Tongue (tissue), 2 donors: ENCODE results near the gene AOAH. TPM values are rescaled to one million over a fixed set of nuclear protein-coding genes. Genes with fewer than 3 reads are reported as not detected.

Experiments used
- DNase-seq: peaks from one replicate; pipeline ENCODE4 v3.0.0-alpha.2; 2015
- total RNA-seq: library from RNA; depleted of rRNA; stranded (reverse); fragments of >200 nt; gene quantifications from one replicate; pipeline ENCODE4 v1.2.3, GENCODE V29; 2014

Gene AOAH
- total RNA-seq, 1 donor from 2014 or later: 3.4 TPM

DNA sequence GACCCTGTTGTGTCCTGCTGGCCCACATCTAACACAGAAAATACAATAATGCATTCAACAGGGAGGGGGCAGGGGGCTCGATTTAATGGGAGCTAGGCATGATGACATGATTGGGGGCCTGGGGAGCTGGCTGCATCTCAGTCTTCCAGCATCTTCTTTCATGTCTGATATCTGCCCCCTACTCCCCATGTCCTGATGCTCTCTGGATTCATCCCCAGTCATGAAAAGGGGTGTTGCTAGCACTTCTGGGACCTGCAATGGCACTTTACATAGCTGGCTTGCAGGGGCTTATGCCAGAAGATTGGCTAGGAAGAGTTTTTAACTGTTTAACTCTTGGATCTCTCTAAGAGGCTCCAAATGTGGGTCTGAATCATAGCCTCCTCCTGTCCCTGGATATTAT, 94.9 kb downstream of the AOAH start:
- no peak for DNase-seq

DNA sequence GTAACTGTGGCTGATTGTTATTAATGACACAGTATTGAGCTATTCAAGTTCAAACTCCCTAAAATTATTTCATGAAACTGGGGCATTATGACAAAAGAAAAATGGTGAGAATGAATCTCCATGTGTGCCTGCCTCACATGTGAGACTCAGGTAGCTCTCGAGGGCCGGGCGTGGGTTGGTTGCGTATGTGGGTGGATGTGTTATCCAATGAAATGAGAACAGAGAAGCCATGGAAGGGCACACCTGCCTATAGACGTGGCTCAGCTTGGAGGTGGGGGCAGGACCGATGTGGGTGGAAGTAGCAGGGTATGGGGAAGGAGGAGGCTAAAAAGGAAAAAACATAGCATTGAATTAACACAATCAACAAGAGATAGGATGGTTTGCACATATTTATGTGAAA, 96.5 kb downstream of the AOAH start:
- no peak for DNase-seq

DNA sequence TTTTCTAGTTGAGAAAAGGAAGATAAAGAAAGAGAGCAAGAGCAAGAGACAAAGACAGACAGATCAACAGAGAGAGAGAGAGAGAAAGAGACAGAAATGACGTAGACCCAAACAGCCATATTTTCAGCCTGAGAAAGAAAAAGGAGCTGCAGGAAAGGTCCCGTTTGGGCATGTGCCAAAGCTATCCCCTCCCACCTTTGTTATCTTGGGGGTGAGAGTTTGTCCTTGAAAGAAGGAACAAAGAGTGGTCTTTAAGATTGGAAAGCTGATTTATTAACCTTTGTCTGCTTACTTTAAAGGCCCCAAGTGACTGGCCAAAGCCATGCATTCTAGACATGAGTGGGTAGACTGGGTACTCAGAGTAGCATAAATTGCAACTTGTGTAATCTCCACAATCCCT, 98.2 kb downstream of the AOAH start:
- no peak for DNase-seq

DNA sequence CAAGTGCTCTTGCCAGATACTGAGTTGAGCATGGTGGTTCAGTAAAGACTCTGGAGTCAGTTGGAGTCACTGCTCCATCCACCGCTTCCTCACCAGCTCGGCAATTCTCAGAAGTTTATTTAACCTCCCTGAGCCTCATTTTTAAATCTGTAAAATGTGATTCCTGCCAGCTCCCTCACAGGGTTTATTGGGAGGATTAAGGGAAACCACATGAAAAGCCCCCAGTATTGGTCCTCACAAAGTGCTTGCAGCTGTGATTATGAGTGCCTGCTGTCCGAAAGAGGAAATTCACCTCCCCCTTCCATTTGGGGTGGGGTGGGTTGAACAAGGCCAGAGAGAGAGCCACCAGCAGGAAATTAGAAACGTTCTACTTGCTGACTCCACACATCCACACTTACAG, 99.0 kb downstream of the AOAH start:
- peak; percentile 47 for DNase-seq

DNA sequence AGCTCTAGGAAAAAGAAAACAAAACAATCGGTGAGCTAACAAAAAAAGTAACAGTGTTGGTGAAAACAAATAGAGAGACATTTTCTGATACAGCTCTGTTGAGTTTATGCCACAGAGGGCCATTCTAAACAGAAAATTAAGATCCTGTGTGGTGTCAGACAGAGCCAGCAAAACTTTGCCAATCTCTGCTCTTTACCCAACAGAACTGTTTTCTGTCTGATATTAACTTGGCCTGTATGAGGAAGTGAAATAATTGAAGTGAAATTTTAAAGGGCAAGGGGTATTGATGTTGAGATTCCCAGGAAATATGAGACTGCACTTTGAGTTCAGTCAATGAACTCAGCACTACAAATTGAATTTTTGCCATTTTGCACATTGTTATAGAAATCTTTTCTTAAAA, 101.0 kb downstream of the AOAH start:
- no peak for DNase-seq

DNA sequence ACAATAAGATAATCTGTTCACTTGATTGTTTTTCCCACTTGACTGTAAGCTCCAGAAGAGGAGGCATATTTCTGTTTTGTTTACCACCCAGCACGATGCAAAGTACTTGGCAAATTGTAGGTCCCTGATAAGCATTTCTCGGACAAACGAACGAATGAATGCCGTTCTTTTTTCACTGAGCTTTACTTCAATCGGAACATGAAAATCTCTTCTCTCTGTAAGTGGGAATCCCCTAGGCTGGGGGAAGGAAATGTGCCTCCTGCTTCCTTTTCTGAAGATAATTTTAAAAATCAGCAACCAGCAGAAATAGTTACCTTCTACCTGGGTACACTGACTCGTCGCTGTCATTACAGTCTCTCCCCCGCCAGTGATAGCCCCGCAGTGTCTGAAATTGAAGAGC, 102.9 kb downstream of the AOAH start:
- DNase-seq: no peak

DNA sequence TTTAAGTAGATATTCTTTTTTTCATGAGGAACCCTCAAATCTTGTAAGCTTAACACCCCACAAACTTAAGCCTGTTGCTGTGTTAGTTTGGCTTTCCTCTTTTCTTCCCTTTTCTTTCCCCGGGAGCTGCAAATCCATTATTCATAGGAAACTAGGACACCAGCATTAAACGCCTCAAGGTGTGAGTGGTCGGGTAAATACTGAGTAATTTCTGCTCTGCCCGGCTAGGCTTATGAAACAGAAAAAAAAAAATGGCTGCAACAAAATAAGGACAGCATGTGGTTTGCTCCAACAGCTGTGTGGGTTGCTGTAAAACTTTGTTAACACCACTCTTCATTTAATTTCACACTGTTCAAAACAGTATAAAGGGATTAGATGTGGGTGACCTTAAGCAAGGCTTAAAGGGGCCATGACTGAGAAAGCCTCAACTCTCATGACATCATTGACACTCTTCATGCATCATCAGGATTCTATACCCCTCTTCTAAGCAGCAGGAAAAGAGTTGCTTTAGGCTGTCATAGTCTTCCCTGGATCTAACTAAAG, 104.1 kb downstream of the AOAH start:
- peak; percentile 27 for DNase-seq

DNA sequence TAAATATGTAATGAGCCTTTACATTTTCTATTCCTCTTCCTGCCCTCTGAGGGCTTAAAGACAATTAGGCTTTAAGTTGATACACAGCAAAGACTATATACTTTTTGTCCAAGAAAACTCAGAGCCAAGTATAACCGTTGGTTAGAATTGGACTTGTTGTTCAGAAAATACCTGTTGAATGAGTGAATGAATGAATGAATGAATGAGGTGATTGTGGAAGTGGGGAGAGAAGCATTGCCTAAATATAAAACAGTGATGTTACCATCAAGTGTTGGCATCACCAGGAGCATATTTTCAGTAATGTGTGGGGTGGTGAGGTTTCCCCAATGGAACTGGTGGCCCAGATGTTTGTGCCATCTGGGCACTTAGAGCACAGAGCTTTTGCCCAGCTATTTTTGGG, 106.9 kb downstream of the AOAH start:
- DNase-seq: no peak

DNA sequence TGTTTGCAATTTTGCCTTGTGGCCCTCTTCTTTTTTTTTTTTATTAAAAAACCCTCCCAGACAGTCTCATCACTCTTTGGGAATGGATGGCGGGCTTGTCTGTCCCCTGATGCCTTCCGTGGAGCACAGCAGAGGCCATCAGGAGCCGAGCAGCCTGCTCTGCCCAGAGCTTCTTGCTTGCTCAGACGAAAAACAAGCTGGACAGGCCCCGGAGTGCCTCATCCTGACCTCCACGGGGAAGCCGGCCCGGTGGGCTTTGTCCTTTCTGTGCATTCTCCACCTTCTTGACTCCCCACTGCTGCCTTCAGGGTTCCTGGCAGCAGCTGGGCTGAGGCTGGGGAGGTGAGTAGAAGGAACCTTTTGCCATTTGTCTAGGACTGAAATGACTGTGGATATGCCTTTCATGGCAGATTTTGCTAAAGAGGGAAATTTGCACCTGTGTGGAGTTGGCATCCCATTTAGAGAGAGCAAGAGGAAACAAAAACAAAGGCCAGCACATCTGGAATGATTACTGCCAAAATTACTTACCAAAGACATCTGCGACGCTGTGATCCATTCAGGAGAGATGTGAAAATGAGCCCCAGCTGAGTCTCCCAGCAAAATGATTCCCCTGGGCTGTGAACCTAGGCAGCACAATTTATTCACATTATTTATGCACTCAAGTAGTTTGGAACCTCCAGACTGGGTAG, 108.3 kb downstream of the AOAH start:
- DNase-seq: peak; percentile 37

DNA sequence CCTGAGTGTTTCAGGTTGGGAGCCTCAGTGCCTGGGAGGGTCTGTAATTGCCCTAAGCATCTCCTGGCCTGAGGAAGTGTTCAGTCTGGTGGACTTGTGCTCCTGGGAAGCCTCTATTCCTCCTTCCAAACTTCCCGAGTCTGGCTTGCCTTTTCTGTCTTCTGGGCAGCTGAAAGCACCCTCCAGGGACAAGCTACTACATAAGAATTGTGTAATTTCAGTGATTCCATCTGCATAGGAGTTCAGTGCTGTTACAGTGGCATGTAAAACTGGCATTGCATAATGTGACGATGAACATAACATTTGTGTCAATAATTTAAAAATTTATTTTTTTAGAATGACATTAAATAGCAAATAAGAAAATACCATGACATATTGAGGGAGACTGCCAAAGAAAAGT, 109.3 kb downstream of the AOAH start:
- DNase-seq: no peak

DNA sequence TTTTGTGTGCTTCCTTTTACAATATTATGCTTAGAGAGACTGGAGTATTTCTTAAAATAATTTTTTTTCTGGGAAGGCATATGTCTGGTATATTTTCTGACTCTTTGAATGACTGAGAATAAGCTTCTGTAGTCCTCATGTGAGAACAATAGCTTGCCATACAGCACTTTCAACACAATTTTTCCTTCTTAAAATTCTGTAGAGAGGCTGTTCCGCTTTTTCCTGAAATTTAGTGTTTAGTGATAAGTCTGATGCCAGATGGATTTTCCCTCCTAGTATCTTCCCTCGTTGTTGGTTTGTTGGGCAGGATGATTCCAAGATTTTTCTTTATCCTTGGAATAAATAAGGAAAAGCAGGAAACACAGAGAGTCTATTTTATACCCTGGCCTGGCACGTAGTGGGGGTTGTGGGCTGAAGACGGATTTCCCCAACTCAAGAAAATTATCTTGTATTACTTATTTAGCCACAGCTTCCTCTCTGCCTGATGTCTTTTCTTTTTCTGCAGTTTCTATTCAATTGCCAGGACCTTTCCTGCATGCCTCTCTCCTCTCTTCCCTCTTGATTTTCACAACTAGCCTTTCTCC, 111.2 kb downstream of the AOAH start:
- no peak for DNase-seq

DNA sequence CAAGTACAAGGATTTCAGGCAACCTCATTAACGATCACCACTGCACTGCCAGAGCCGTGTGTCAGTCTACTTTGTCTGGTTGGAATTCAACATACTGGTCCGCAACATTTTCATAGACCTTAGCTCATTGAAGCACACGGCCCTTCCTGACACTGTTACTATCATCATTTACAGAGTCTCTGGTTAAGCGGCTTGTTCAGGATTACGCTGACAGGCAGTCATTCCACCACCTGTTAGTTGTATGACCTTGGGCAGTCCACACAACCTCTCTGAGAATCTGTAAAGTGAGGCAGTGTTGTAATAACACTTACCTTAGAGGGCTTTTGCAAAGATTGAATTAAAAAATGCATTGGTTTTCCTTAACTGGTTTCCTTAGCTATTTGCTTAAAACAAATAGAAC, 112.6 kb downstream of the AOAH start:
- DNase-seq: no peak

DNA sequence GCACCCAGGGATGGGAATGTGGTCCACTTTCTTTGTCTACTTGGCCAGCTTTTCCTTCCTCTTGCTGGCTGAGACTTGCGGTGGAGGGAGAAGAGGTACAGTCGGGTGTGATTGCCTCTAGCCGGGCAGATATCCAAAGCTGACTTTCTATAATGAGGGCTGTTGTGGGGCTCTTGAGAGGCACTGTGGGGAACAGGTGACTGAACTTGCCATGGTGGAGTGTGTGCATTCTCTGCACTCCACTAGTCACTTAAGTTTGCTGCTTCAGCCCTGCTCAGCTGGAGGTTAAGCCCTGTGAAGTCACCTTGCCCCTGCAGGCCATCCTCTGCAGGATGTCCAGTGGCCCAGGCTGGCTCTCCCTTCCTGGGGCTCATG, 116.6 kb downstream of the AOAH start:
- DNase-seq: peak; percentile 27

DNA sequence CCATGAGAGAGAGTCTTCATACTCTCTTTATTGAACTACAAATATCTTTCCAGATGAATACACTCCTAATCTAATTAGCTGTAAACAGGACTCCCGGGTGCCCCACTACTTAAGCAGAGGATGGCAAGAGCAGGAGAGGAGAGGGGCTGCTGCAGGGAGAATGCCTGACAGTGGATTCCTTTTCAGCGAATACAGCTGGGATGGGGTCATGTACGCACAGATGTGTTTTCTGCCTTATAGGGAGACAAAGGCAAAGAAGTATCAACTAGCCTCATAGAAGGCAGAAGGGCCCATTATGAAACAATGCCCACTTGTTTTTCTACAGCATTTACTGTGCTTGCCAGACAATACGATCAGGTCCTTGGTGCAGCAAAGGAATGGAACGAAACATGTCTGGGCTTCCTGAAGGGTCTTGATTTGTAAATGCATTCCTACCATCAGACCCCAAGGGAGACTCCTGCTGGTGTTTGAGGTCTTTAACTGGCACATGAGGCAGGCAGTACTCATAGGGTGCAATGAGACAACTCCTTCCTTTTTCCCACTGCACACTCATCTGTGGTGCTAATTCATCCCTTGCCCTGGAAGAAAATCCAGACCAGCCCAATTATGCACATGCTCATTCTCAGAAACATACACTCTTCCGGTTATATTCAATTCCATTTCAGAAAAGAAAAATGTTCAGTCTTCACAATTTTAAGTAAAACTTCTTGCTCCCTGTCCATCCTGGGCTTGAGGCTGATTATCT, 117.1 kb downstream of the AOAH start:
- no peak for DNase-seq

DNA sequence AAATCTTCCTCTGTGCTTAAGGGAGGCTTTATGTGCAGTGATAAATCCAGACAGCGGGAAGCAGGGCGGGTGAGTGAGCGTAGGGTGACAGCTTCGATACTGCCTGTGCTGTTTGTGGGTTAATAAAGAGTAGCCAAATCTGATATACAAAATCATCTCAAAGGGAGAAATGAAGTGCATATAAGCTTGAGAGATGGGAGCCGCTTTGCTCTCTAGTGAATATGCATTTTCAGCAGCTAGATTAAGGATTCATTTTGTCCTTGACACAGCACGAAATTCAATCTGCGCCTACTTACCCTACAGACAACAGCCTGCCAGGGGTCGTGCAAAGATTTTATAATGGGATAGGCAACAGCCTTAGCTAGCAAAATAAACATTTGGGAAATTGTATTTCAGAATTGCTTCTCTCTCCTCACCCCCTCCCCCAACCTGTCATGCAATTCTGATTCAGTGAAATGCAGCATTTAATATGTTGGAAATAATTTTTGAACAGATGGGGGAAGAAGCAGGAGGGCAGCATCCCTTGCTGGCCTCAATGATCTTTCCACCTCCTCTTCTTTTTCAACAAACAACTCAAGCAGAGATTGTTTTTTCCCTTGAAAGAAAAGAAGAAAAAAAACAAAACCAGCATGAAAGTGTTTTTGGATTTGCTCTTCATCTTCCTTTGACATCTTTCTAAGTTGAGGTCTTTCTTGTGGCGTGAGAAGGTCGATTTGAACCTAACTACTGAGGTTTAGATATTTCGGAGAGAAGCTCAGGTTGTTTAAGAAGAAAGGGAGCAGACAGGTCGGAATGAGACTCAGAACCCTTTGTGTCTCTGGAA, 117.9 kb downstream of the AOAH start:
- DNase-seq: no peak

DNA sequence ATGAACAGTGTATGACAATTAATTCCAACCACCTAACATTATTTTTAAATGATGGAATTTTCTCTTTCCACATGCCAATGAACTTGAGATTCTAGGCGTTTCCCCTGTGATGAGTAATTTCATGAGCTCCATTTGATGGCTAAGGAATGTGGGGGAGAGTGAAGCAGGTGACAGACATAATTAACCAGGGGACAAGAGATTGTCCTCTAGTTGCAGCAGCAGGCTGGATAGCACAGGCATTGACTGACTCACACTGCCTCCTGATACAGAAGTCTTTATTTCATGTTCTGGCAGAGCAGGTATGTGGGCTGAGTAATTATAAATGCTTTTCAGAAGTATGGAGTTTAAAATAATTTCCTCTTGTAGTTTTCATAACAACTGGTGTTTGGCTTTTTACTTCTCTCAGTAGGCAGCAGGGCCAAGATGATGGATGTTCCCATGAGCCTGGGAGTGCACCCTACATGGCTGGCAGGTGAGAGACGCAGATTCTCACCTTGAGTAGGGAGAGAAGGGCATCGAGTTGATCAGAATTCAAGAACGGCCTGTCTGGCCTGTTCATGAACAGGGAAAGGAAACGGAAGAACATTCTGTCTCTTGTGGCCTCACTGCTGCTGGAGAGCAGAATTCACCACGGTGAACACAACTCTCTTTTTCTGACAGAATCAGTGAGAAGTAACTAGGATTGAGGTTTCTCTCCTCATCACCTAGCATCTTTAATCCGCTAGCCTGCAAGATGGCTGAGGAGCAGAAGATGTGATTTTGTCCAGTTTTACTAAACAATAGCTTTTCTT, 118.8 kb downstream of the AOAH start:
- no peak for DNase-seq

DNA sequence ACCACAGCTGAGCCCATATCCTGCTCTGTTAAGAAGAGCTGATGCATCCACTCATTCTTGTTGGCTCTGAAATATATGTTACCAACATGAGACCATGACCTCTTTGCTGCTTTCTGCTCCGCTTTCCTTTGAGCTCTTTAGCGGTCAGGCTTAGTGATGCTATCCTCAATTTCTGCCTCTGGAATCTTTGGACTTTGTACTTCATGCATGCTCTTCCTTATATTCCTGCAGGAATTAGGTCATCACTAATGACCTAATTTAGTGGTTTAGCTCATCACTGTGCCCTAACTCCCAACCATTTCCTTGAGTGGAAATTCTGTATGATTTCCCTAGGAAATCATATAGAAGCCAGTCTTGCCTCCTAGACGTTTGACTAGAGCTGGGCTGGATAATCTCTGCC, 119.5 kb downstream of the AOAH start:
- DNase-seq: no peak

DNA sequence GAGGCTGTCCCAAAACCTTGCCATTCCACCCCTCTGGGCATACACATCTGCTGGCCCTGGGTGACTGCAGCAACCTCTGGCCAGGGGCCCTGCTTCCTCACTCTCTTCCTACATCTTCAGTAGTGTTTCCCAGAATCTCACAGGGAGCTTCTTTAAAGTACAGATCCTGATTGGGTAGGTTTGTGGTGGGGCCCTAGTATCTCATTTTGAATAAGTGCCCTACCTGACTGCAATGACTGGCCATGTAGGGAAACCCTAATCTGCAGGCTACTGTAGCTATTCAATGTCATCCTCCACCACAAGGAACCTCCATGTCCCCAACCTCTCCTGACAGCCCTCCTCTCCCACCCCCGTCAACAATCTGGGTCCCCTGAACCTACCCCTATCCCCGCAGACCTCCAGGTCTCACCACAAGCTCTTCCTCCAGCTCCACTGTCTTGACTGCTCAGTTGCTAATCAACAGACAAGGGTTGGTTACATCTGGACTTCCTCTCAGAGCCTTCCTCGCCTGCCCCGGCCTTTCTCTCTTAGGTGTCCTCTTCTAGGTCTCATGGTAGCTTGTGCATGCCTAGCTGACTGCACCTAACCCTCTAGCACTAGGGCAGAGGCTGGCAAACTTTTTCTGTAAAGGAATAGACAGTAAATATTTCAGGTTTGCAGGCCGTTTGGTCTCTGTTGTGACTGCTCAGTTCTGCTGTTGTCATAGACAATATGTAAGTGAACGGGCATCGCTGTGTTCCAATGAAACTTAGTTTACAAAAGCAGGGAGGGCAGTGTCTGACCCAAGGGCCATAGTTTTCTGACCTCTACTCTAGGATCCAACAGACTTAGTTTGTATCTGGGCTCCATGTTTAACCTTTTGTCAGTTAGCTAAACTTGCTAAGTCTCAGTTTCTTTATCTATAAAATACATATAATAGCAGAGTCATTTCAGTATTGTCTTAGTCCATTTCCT, 121.1 kb downstream of the AOAH start:
- DNase-seq: no peak

DNA sequence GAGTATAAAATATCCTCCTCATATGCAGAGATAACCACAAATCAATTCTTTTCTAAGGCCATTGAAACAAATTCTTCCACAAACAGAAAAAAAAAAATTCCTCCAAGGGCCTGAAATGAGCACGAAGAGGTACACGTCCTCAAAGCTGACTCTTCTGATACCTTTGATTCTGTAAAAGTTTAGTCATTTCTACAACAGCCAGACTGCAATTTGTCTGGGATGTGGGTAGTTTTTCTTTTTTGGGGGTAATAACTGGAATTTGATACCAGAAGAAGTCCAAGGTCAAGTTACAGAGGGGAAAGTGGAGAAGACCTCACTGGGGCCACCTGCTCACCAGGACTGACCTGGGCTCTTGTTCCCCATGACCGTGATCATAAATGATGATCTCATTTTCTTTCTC, 121.8 kb downstream of the AOAH start:
- no peak for DNase-seq

DNA sequence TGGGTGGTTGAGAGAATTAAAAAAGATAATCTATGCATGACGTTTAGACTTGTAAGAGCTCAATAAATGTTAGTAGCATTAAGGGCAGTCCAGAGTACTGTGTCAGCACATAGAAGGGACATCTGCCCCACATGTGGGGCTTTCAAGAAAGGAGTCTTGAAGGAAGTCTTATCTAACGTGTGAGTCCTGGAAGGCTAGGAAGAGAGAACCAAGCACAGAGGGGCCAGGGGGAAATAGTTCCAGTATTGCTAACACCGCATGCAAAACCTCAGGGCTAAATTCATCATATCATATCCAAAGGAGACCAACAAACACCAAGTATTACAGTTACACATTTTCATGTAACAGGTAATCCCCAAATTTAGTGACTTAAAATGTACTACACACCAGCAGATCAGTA, 122.7 kb downstream of the AOAH start:
- no peak for DNase-seq
